ENCODE results near the gene RFXAP. TPM values are rescaled to one million over a fixed set of nuclear protein-coding genes. Genes with fewer than 3 reads are reported as not detected.

RFXAP gene
- polyA plus RNA-seq, 1 donor from 2014 or later, result 14.2 TPM

DNA sequence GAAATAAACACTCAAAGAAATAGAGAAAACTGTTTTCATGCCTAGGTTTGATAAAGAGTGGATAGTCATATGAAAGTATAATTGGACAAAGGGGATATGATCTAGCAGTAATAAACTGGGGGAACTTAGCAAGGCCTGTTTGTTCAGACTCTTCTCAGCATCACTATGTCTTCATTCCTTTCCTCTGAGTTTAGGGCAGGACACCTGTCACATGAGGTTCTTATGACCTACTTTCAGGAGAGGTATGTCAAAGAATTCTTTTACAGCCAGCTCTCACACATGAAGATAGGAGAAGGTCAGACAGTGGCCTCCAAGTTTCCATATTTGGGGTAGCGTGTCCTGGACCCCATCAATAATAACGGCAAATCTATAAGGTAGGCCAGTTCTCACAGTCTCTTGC, 11.4 kb upstream of the RFXAP start:
- no peak overlapping the region for H3K9ac ChIP-seq (ENCODE audit: low read length)
- H2AFZ ChIP-seq (ENCODE audit: low read depth, low read length), result no peak overlapping the region
- TF ChIP-seq, protein P1, sequence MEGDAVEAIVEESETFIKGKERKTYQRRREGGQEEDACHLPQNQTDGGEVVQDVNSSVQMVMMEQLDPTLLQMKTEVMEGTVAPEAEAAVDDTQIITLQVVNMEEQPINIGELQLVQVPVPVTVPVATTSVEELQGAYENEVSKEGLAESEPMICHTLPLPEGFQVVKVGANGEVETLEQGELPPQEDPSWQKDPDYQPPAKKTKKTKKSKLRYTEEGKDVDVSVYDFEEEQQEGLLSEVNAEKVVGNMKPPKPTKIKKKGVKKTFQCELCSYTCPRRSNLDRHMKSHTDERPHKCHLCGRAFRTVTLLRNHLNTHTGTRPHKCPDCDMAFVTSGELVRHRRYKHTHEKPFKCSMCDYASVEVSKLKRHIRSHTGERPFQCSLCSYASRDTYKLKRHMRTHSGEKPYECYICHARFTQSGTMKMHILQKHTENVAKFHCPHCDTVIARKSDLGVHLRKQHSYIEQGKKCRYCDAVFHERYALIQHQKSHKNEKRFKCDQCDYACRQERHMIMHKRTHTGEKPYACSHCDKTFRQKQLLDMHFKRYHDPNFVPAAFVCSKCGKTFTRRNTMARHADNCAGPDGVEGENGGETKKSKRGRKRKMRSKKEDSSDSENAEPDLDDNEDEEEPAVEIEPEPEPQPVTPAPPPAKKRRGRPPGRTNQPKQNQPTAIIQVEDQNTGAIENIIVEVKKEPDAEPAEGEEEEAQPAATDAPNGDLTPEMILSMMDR (IDR thresholded peaks at IDR 0.05; ENCODE audit: poor library complexity, severe bottlenecking), result no peak
- no peak for TF ChIP-seq MXI1 (conservative IDR thresholded peaks at IDR 0.05; ENCODE audit: poor library complexity, severe bottlenecking)
- TF ChIP-seq TAF1 (IDR thresholded peaks at IDR 0.05; ENCODE audit: low read depth), result no peak
- TF ChIP-seq SMC3 (conservative IDR thresholded peaks at IDR 0.05; ENCODE audit: poor library complexity), result no peak
- no peak for TF ChIP-seq POLR2AphosphoS5 (IDR thresholded peaks at IDR 0.05)
- TF ChIP-seq RAD21 (conservative IDR thresholded peaks at IDR 0.05), result no peak
- TF ChIP-seq, protein P2, sequence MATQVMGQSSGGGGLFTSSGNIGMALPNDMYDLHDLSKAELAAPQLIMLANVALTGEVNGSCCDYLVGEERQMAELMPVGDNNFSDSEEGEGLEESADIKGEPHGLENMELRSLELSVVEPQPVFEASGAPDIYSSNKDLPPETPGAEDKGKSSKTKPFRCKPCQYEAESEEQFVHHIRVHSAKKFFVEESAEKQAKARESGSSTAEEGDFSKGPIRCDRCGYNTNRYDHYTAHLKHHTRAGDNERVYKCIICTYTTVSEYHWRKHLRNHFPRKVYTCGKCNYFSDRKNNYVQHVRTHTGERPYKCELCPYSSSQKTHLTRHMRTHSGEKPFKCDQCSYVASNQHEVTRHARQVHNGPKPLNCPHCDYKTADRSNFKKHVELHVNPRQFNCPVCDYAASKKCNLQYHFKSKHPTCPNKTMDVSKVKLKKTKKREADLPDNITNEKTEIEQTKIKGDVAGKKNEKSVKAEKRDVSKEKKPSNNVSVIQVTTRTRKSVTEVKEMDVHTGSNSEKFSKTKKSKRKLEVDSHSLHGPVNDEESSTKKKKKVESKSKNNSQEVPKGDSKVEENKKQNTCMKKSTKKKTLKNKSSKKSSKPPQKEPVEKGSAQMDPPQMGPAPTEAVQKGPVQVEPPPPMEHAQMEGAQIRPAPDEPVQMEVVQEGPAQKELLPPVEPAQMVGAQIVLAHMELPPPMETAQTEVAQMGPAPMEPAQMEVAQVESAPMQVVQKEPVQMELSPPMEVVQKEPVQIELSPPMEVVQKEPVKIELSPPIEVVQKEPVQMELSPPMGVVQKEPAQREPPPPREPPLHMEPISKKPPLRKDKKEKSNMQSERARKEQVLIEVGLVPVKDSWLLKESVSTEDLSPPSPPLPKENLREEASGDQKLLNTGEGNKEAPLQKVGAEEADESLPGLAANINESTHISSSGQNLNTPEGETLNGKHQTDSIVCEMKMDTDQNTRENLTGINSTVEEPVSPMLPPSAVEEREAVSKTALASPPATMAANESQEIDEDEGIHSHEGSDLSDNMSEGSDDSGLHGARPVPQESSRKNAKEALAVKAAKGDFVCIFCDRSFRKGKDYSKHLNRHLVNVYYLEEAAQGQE (IDR thresholded peaks at IDR 0.05; ENCODE audit: borderline replicate concordance), result no peak
- TF ChIP-seq EZH2 (IDR thresholded peaks at IDR 0.05; ENCODE audit: borderline replicate concordance, insufficient read depth, low read length, poor library complexity, severe bottlenecking), result no peak
- TF ChIP-seq EP300 (conservative IDR thresholded peaks at IDR 0.05; ENCODE audit: poor library complexity, severe bottlenecking), result no peak
- no peaks in the 10 kb centered on the region for H3K27me3 ChIP-seq (ENCODE audit: insufficient read depth, low read depth, low read length)
- no peaks in the 10 kb centered on the region for H3K9me2 ChIP-seq (ENCODE audit: insufficient read depth, low read length)
- no peaks in the 10 kb centered on the region for H3K36me3 ChIP-seq (ENCODE audit: insufficient read depth, low read length)
- no peak overlapping the region for H3K4me3 ChIP-seq (ENCODE audit: low read length)
- H3K27ac ChIP-seq (ENCODE audit: low read length), result no peak overlapping the region
- no peaks in the 10 kb centered on the region for H3K79me2 ChIP-seq (replicated peaks; ENCODE audit: insufficient read depth, low read length)
- no peaks in the 10 kb centered on the region for H4K20me1 ChIP-seq (ENCODE audit: insufficient read depth)
- H3K9me3 ChIP-seq (ENCODE audit: low read length), result no peaks in the 10 kb centered on the region
- no peak overlapping the region for H3K4me2 ChIP-seq (ENCODE audit: low read length)
- no peaks in the 10 kb centered on the region for H3F3A ChIP-seq (ENCODE audit: insufficient read depth, low read length, poor library complexity, severe bottlenecking)

DNA sequence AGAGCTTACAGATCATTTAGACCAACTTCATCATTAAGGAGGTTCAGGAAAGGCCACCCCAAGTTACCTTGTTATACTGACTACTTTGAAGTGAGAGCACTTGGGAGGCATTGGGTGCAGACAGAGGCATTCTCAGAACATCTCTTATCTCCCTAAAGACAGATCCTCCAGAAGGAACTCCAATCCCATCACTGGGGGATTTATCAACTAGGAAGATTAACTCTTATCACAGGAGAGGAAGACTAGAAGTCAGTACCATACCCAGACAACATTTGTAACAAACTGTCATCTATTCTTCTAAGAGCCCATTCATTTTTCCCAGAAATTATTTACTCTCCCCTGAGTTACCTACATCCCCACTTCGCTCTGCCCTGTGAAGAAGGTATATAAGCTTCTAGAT, 5.8 kb upstream of the RFXAP start:
- H4K20me1 ChIP-seq (ENCODE audit: insufficient read depth), result no peaks in the 10 kb centered on the region
- no peak overlapping the region for H3K27ac ChIP-seq (ENCODE audit: low read length)
- H3K79me2 ChIP-seq (replicated peaks; ENCODE audit: insufficient read depth, low read length), result no peaks in the 10 kb centered on the region
- H3K9ac ChIP-seq (ENCODE audit: low read length), result no peak overlapping the region
- no peaks in the 10 kb centered on the region for H3K36me3 ChIP-seq (ENCODE audit: insufficient read depth, low read length)
- H3K9me3 ChIP-seq (ENCODE audit: low read length), result no peaks in the 10 kb centered on the region
- no peak overlapping the region for H3K4me3 ChIP-seq (ENCODE audit: low read length)
- H2AFZ ChIP-seq (ENCODE audit: low read depth, low read length), result no peak overlapping the region
- no peaks in the 10 kb centered on the region for H3K9me2 ChIP-seq (ENCODE audit: insufficient read depth, low read length)
- TF ChIP-seq EP300 (conservative IDR thresholded peaks at IDR 0.05; ENCODE audit: poor library complexity, severe bottlenecking), result no peak
- TF ChIP-seq EZH2 (IDR thresholded peaks at IDR 0.05; ENCODE audit: borderline replicate concordance, insufficient read depth, low read length, poor library complexity, severe bottlenecking), result no peak
- TF ChIP-seq RAD21 (conservative IDR thresholded peaks at IDR 0.05), result no peak
- no peak for TF ChIP-seq MXI1 (conservative IDR thresholded peaks at IDR 0.05; ENCODE audit: poor library complexity, severe bottlenecking)
- TF ChIP-seq SMC3 (conservative IDR thresholded peaks at IDR 0.05; ENCODE audit: poor library complexity), result no peak
- TF ChIP-seq, protein P1 (IDR thresholded peaks at IDR 0.05; ENCODE audit: poor library complexity, severe bottlenecking), result no peak
- TF ChIP-seq, protein P2 (IDR thresholded peaks at IDR 0.05; ENCODE audit: borderline replicate concordance), result no peak
- H3K4me2 ChIP-seq (ENCODE audit: low read length), result no peak overlapping the region
- H3F3A ChIP-seq (ENCODE audit: insufficient read depth, low read length, poor library complexity, severe bottlenecking), result no peaks in the 10 kb centered on the region
- H3K27me3 ChIP-seq (ENCODE audit: insufficient read depth, low read depth, low read length), result no peaks in the 10 kb centered on the region
